ENCODE measurements around the gene ADAM12. TPM values are rescaled to one million over a fixed set of nuclear protein-coding genes. Genes with fewer than 3 reads are reported as not detected.

ADAM12 gene
- total and polyA plus RNA-seq, 10 of the 15 experiments (the other 5 are each of a cell fraction or from before 2014, with no cell fraction given): under 0.01 to 0.62 (median 0.04) TPM; not detected in 5

DNA sequence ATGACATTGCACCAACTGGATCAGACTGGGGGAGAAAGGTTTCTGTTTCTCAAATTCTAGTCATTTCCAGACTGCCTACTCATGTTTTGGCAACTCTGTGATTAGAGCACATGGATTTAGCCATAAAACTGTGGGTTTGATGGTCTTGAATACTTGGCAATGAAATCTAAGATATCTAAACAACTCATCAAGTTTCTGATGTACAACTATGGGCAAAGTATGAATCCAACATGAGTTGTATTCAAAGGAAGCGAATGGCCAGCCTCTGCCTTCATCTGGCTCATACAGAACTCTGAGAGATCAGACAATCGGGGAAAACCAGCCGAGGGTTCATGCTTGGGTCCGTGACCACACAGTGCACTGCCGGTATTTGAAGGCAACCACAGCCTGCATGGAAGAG is 144.3 kb downstream of the ADAM12 start (continued):
- TF ChIP-seq, protein P1, sequence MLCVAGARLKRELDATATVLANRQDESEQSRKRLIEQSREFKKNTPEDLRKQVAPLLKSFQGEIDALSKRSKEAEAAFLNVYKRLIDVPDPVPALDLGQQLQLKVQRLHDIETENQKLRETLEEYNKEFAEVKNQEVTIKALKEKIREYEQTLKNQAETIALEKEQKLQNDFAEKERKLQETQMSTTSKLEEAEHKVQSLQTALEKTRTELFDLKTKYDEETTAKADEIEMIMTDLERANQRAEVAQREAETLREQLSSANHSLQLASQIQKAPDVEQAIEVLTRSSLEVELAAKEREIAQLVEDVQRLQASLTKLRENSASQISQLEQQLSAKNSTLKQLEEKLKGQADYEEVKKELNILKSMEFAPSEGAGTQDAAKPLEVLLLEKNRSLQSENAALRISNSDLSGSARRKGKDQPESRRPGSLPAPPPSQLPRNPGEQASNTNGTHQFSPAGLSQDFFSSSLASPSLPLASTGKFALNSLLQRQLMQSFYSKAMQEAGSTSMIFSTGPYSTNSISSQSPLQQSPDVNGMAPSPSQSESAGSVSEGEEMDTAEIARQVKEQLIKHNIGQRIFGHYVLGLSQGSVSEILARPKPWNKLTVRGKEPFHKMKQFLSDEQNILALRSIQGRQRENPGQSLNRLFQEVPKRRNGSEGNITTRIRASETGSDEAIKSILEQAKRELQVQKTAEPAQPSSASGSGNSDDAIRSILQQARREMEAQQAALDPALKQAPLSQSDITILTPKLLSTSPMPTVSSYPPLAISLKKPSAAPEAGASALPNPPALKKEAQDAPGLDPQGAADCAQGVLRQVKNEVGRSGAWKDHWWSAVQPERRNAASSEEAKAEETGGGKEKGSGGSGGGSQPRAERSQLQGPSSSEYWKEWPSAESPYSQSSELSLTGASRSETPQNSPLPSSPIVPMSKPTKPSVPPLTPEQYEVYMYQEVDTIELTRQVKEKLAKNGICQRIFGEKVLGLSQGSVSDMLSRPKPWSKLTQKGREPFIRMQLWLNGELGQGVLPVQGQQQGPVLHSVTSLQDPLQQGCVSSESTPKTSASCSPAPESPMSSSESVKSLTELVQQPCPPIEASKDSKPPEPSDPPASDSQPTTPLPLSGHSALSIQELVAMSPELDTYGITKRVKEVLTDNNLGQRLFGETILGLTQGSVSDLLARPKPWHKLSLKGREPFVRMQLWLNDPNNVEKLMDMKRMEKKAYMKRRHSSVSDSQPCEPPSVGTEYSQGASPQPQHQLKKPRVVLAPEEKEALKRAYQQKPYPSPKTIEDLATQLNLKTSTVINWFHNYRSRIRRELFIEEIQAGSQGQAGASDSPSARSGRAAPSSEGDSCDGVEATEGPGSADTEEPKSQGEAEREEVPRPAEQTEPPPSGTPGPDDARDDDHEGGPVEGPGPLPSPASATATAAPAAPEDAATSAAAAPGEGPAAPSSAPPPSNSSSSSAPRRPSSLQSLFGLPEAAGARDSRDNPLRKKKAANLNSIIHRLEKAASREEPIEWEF (IDR thresholded peaks at IDR 0.05; ENCODE audit: insufficient replicate concordance, low read depth, low read length): no peak
- TF ChIP-seq SIX5 (IDR thresholded peaks at IDR 0.05; ENCODE audit: low read depth, low read length, severe bottlenecking): no peak
- no peak for TF ChIP-seq CHD4 (IDR thresholded peaks at IDR 0.05)
- no peak for TF ChIP-seq CBFB (IDR thresholded peaks at IDR 0.05; ENCODE audit: low read depth)

DNA sequence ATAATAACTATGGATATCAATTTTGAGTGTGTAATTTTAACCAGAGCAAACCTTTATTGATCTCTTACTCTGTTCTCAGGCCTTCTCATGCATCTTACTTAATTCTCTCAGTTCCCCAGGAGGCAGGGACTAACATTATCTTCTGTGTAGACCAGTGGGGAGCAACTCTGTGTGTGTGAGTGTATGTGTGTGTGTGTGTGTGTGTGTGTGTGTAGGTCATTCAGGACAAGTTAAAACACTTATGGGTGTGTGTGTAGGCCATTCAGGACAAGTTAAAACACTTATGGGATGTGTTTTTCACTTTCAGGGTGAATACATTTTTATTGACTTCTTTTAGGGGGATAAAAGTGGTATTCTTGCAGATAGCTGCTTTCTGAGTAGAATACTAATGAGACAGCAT is 145.0 kb downstream of the ADAM12 start:
- CTCF ChIA-PET: no interaction called here
- intact Hi-C loops (cut with micrococcal nuclease; ENCODE audit: unreplicated experiment): no loop called here
- no TSS peak for BruUV-seq (replicated peaks)

More for the DNA sequence above, 145.0 kb downstream of the ADAM12 start:
- no peak overlapping the region for H2AFZ ChIP-seq (ENCODE audit: control insufficient read depth, low read depth, low read length)
- no peak overlapping the region for H3K4me3 ChIP-seq
- H3K9ac ChIP-seq (ENCODE audit: control insufficient read depth, insufficient read depth, low read length): no peak overlapping the region
- H3K79me2 ChIP-seq (ENCODE audit: control insufficient read depth, insufficient read depth, low read length): no peaks in the 10 kb centered on the region
- H3K4me1 ChIP-seq (ENCODE audit: control insufficient read depth, insufficient read depth, low read length): no peaks in the 10 kb centered on the region
- FAIRE-seq (no peak), ATAC-seq (no peak), DNase-seq (ENCODE audit: low read depth, low spot score) (no peak)
- RAD21 ChIA-PET (ENCODE audit: unreplicated experiment): no interaction called here
- no peaks in the 10 kb centered on the region for H4K20me1 ChIP-seq (ENCODE audit: control insufficient read depth, insufficient read depth)
- POLR2A ChIA-PET: no interaction called here
- H3K27ac ChIP-seq (ENCODE audit: control insufficient read depth, insufficient read depth): no peak overlapping the region
- no peaks in the 10 kb centered on the region for H3K36me3 ChIP-seq (ENCODE audit: control insufficient read depth in 2 of 2, insufficient read depth in 2 of 2, low read length in 1 of 2)
- H3K27me3 ChIP-seq (replicated peaks in 1 of 2; ENCODE audit: control insufficient read depth in 2 of 2, insufficient read depth in 2 of 2, low read length in 1 of 2): no peaks in the 10 kb centered on the region
- H3K9me3 ChIP-seq (replicated peaks; ENCODE audit: control insufficient read depth, insufficient read depth, low read length): no peaks in the 10 kb centered on the region
- no peak overlapping the region for H3K4me2 ChIP-seq (ENCODE audit: control insufficient read depth, insufficient read depth)
- TF ChIP-seq JUND (IDR thresholded peaks at IDR 0.05; ENCODE audit: low read depth, low read length) (no peak), POLR2AphosphoS2 (IDR thresholded peaks at IDR 0.05; ENCODE audit: low read depth, low read length) (no peak), MYC (IDR thresholded peaks at IDR 0.05; ENCODE audit: insufficient read depth, insufficient read length, insufficient replicate concordance, low read length, severe bottlenecking) (no peak), BRCA1 (IDR thresholded peaks at IDR 0.05; ENCODE audit: low read depth, low read length) (no peak), CREB1 (IDR thresholded peaks at IDR 0.05; ENCODE audit: low read depth) (no peak), KAT2A (conservative IDR thresholded peaks at IDR 0.05; ENCODE audit: control insufficient read depth, low read depth, low read length) (no peak)
- SMC1A ChIA-PET (ENCODE audit: uncharacterized antibody, unreplicated experiment): no interaction called here
- in situ Hi-C loops (cut with MboI): no loop called here

Data from GM12878 (cell line).